NOMO-1 treated with DMSO at 0.1 percent for 48 hours (cell line): ENCODE measurements around the gene CDKAL1.

Experiments used
- DNase-seq: peaks from one replicate; lab custom pipeline; 2025; ENCODE audit not compliant: unreplicated experiment; lab: John Stamatoyannopoulos, UW

CDKAL1 gene

DNA sequence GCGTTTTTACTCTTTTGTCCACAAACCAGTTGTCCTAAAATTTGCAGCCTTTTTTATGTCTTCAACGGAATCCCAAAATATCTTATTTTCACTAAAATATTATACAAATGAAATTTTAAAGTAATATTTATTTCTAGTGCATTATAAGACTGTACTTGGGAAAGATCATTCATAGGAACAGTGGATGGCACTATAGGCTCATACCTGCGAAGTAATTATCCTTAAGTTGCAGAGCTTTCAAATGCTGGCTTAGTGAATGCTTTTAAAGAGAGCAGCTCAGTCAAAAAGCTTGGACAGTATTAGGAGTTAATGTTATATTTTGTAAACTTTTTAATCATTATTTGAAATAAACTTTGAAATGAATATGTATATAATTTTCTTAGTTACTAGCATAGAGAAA, 254.9 kb downstream of the CDKAL1 start:
- DNase-seq, result no peak

DNA sequence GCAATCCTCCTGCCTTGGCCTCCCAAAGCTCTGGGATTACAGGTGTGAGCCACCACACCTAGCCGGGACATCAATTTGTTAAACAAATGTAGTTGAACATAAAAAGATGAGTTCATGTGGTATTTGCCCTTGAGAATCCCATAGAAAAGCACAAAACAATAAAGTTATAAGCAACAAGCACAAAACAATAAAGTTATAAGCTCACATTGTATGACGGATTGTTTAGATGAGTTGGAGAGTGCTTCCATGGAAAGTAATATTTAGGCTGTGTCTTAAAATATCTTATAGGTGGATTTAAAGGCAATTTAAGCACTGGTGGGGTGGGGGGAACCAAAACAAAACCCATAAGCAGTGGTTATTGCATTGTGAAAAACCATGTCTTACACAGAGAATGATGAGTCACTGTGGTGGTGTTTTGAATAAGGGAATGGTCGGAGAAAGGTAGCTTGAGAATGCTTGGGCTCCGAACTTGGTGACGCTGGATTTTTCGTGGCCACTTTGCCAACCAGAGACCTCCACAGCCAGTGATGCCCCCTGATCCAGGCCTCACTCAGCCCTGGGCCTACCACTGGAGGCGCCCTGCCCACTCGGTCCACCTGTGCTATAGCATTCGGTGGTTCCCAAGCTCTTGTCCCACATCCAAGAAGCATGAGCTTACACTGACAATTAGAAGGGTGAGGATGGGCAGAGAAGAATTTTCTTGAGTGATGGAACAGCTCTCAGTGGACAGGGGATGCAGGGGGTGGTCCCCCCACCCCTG, 256.0 kb downstream of the CDKAL1 start:
- DNase-seq, result no peak

DNA sequence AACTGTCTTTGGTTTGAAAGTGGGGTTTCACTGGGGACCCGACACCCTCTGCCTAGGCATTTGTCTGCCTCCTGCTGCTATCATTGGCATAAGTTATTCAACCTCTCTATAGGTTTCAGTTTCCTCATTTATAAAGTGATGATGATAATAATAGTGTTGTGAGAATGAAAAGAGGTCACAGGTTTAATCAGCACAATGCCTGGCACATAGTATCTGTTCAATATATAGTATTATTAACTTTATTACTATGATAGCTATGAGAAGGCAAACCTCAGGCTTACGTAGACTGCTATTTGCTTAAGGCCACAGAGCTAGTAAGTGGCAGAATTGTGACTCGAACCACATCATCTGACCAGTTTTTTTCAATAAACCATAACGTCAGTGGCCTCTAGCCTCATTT, 256.8 kb downstream of the CDKAL1 start:
- DNase-seq, result no peak

DNA sequence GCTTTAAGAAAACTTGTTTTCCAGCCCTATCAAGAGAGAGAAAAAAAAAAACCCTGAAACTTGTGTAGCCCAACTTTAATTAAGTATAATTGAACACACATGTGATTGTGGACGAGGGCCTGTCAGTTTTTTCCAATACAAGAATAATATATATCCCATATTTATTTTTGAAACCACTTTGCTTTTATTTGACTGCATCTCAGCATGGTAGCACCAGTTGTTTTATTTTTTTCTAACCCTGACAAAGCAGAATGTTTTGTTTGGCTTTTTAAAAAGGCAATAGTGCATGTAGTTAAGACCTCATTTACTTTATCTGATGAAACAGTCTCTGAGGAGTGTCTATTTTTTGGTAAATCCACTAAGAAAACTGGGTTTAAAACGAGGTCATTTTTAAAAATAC, 257.7 kb downstream of the CDKAL1 start:
- no peak for DNase-seq

DNA sequence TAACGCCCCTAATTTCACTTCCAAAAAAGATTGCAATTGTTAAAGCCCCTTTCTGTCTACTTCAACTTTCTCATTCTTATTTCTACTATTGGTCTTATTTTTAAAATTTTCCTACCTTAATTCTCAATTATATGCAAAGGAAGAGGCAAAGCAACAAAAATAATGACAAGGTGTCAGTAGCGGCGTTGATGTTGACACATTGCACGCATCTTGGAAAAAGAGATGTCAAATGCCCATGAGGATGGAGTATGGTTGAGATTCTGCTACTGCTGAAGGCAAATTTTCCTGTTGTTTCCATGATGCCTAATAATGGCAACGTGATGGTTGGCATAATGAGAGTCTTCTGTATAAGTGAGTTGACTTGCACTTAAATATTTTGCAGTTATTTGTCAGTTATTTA, 258.9 kb downstream of the CDKAL1 start:
- DNase-seq, result no peak

DNA sequence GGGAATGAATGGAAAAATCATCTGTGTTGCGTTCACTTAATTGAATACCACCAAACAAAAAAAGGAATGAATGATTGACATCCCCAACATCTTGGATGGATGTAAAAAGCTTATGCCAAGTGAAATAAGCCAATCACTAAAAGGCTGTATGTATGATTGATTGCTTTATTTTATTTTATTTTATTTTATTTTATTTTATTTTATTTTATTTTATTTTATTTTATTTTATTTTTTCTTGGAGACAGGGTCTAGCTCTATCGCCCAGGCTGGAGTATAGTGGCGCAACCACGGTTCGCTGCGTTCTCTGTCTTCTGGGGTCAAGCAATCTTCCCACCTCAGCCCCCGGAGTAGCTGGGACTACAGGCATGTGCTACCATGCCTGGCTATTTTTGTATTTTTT, 263.3 kb downstream of the CDKAL1 start:
- DNase-seq, result no peak

DNA sequence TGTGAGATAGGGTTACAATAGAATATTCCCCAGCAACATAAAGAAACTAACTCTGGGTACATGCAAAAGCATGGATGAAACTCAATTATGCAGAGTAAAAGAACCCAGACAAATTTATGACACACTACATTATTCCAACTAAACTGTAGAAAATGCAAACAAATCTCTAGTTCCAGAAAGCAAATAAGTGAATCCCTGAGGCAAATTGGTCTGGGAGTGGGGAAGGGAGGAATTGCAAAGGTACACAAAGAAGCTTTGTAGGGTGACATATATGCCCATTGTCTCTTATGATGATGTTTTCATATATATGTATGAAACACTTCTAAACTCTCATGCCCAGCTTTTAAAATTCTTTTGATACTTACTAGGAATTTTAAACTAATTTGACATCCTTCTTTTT, 266.0 kb downstream of the CDKAL1 start:
- no peak for DNase-seq

DNA sequence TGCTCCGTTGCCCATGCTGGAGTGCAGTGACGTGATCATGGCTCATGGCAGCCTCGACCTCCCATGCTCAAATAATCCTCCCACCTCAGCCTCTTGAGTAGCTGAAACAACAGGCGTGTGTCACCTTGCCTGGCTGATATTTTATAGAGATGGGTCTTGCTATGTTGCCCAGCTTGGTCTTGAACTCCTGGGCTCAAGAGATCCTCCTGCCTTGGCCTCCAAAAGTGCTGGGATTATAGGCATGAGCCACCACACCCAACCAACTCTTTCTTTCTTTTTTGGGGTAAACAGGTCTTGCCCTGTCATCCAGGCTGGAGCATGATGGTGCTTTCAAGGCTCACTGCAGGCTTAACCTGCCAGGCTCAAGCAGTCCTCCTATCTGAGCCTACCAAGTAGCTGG, 266.4 kb downstream of the CDKAL1 start:
- no peak for DNase-seq

DNA sequence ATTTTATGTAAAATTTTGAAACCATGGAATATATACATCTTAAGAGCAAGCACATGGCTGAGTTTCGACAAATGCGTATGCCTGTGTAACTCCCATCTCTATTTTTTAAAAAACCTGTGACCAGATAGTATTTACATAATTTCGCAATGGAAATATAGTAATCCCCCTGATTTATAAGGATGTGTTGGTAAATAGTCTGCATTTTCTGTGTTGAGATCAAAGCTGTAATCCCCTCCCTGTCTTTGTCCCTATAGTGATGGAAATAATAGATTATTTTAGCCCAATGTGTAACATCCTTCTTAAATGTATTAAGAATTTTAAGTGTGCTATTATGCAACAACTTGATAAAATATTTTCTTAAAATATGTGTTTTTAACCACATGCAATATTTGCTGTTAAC, 267.3 kb downstream of the CDKAL1 start:
- DNase-seq, result no peak

DNA sequence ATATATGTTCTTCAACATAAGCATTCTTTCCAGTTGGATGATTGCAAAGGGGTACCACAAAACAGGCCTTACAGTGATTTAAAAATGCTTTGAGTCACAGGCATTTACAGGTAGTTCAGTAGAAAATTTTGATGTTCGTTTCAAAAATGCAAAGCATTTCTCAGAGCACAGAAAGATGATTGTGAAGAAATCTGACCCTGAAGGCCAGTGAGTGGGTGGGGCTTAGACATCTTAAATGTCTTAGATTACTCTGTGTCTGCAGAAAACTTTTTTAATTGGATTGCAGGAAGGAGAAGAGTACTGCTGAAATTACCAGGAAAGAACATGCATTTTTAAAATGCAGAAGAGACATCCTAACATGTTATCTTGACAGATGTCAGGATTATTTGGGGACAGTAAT, 268.3 kb downstream of the CDKAL1 start:
- no peak for DNase-seq

DNA sequence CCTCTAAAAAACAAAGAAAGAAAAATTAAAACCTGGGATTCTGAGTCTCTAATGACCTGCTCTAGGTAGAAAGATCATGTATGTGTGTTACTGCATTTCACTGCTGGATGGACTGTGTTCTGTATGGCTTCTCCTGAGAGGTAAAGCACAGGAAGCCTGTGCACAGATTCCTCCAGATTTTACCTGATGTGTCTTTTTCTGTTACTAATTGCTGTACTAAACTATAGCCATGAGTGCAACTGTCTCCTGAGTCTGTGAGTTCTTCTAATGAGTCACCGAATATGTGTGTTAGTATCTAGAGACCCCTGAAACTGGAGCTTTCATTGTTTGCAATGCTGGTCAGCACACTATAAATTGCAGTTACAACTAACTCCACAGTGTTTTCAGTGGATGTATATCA, 270.8 kb downstream of the CDKAL1 start:
- no peak for DNase-seq

DNA sequence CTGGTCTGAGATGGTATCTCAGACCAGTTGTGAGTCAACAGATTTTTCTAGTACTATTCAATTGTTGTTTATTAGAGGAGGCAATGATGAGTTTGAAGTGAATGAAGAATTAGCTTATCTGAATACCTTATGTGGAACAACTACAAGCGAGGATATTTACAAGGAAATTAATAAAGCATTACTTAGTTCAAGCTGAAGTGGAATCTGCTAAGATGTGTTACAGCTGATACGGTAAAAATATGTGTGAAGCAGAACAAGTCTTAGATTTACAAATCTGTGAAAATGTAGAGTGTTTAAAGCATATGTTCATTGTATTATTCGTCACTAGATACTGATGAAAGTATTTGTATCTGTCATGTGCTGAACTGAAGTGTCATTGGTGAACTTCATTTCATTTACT, 272.4 kb downstream of the CDKAL1 start:
- no peak for DNase-seq

DNA sequence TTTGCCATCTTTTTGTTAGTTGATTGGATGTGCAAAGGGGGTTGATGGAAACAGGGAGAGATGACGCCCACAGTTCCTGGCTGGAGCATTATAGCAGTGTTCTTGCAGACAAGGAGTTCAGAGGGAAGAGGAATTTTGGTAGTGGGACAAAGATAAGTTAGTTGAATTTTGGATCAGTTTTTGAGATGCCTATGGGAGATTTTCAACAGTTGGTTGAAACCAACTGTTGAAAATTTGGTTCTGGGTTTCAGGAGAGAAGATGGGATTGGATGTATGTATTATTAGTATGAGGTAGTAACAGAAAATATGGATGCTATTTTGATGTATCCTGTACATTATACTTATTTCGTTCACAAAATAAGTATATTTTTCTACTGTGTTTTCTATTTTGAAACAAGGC, 274.2 kb downstream of the CDKAL1 start:
- no peak for DNase-seq

DNA sequence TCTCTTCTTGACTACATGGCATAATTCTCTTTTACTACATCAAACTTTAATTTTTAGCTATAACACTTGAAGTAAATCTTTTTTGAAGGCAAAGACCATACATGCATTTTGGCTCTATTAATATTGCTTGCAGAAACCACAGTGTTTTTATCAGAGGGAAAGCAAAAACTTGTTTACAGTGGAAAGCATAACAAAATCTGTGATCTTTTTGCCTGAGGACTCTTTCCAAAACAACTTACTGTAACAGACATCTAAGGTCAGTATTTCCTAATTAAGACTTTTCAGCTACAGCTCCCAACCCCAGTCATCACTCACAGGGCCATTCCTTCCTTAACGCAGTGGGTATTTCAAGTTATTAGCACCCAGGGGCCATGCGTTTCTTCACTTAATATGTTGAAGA, 274.7 kb downstream of the CDKAL1 start:
- DNase-seq, result no peak

DNA sequence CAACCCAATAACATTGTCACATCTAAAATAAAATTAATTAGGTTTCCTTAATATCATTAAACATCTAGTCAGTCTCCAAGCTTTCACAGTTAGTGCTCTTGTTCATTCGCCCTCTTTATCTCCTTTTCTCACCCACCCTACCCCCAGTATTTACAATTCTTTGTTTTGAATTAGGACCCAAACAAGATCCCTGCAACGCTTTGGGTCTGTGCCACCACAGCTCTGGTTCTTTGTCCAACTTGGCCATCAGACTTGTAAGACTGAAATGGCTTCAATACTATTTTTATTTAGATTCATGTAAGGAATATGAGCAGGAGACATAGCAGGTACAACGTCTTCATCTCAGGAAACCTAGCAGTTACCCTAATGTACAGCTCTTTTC, 276.5 kb downstream of the CDKAL1 start:
- DNase-seq, result no peak

DNA sequence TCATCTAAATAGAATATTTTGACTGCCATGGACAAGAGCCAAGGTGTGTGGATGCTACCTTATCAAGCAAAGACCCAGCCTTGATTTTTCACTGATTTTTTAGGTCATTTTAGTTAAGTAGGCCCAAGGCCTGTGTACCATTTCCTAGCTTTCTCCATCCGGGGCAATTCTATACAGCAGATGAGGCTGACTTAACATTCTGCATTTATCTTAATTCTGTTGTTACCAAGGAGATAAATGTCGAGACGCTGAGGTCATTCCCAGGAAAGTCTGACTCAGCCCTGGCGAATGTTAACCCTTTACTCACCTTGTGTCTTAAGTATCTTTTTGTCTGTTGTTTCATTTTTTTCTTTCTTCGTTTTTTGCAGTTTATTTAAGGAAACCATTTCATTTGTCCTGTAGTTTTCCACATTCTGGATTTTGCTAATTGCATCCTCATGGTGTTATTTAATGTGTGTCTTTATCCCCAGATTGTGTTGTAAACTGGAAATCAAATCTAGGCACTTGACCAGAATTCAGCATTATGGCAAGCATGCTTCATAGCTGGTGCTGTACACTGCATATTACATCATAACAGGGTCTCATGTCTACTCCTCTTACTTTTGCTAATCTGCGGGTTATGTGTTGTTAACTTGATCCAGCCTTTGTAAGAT, 277.0 kb downstream of the CDKAL1 start:
- DNase-seq, result no peak

DNA sequence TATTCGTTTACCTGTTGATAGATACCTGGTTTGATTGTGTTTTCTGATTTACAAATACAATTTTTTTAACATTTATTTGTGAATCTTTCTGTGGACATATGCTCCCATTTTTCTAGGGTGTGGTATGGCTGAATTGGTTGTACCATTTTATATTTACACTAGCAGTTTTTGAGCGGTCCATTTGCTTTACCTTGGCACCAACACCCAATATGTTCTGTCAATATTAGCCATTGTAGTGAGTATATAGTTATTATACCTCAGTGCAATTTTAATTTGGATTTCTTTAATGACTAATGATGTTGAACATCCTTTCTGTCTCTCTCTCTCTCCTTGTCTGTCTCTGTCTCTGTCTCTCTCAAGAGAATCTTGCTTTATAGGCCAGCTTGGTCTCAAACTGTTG, 278.5 kb downstream of the CDKAL1 start:
- DNase-seq, result no peak

DNA sequence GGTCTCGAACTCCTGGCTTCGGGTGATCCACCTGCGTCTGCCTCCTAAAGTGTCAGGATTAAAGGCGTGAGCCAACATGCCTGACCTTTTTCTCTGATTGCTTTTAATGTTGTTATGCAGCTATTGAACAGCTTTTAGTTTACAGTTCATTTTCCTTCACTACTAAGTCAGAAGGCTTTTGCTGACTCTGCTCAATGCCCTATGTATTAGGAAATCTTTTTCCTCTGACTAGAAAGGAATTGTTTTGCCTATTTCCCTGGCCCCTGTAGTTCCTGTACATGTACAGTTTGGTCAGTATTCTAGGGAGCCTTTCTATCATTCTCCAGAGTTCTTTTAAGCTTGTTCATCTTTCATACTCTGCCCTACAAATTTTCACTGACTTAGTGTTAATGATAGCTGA, 280.2 kb downstream of the CDKAL1 start:
- no peak for DNase-seq

DNA sequence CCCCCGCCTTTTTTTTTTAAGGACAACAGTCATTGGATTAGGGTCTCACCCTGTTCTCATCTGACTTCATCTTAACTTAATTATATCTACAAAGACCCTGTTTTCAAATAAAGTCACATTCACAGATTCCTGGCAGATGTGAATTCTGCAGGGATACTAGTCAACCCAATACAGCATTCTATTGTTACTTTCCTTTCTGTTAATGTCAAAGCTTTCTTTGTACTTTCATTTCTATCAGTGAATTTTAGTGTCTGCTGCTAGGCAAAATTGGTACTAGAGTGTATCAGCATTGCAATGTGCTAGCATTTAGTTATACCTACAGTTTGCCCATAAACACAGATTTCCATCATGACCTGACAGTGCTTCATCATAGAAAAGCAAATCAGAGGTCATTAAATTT, 281.9 kb downstream of the CDKAL1 start:
- DNase-seq, result no peak

DNA sequence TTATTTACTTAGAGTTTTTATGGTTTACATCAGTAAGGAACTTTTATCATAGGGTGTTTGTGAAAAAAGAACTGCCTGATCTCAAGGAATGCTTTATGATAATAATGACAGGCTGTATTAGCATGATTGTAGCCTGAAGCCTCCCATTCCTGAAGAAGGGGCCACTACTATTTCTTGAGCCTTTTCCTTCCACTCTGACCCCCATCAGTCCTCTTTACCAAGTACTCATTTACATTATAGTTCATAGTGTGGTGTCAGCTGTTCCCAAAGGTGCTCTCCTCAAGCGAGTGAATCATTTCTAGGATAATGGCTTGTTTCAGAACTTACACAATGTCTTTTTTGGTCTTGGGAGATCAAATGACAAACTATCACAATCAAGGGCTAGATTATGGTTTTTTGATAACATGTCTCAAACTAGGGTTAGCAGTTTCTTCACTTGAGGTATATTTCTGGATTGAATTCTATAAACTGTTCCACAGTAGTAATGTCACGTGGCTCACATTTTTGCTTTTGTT, 283.6 kb downstream of the CDKAL1 start:
- no peak for DNase-seq

DNA sequence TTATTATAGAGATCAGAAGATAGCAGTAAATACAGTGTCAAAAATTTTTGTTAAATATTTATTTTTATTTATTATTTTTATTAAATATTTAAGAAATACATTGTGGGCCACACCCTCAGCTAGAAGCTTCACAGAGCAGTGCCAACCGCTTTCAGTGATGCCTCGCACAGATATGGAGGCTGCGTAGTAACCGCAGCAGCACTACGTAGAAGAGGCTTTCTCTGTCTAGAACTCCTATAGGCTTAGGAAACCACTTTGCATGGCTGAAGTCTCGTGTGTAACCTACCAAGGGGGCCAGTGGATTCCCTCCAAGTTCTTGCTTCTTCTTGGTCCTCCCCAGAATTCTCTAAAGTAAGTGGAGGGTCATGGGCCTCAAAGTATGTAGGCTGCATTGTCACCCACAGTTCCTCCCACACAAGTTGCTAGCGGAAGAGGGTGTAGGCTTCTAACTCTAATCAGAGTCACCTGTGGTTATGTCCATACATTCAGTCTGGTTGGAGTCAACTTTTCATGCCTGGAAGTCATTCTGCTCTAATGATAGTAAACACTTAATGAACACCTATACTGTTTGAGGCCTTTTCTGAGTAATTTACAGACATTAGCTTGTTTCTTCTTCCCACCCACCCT, 285.6 kb downstream of the CDKAL1 start:
- no peak for DNase-seq

DNA sequence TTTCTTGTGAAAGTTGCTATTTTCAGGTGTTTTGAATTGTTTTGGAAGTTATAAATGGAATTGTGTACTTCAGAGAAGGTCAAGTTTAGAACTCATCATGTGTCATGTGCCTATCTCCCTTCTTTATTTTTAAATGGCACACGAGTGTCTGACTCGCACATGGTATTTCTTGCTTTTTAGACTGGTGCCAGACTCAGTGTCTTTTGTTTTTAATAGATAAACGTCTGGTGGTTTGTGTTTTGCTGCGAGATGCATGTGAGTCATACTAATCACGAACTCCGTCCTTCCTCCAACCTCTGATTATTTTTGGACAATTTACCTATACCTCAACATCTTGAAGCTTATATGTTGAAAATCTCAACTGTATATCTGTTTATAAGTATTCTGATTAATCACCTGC, 292.1 kb downstream of the CDKAL1 start:
- DNase-seq, result no peak
